WTC11 (cell line): ENCODE results near the gene CBY3. TPM values are rescaled to one million over a fixed set of nuclear protein-coding genes. Genes with fewer than 3 reads are reported as not detected.

ENCODE experiments used
- ATF1 ChIP-seq: sonication (generic); formaldehyde crosslinking; IDR thresholded peaks from 2 replicates; pipeline ENCODE4 v1.8.1; 2023; ENCODE audit warnings: mild to moderate bottlenecking, moderate library complexity, missing genetic modification reagents
- CBFB ChIP-seq: sonication (generic); formaldehyde crosslinking; IDR thresholded peaks from 2 replicates; pipeline ENCODE4 v1.8.1; 2022; ENCODE audit warnings: mild to moderate bottlenecking, low read depth, missing genetic modification reagents
- CTCF ChIP-seq: fragments of 200-600 bp; IDR thresholded peaks from 2 replicates; pipeline ENCODE4 v1.8.0; 2022; ENCODE audit warnings: antibody characterized with exemption
- E2F1 ChIP-seq: sonication (generic); formaldehyde crosslinking; IDR thresholded peaks from 2 replicates; pipeline ENCODE4 v1.8.0; 2022; ENCODE audit warnings: mild to moderate bottlenecking, missing genetic modification reagents
- E2F4 ChIP-seq: sonication (generic); formaldehyde crosslinking; IDR thresholded peaks from 2 replicates; pipeline ENCODE4 v1.8.1; 2022; ENCODE audit warnings: low read depth, mild to moderate bottlenecking, moderate library complexity, missing genetic modification reagents, borderline replicate concordance
- E2F5 ChIP-seq: sonication (generic); formaldehyde crosslinking; IDR thresholded peaks from 2 replicates; pipeline ENCODE4 v1.8.1; 2022; ENCODE audit warnings: mild to moderate bottlenecking, moderate library complexity, missing genetic modification reagents
- ETV6 ChIP-seq: sonication (generic); formaldehyde crosslinking; IDR thresholded peaks from 2 replicates; pipeline ENCODE4 v1.8.1; 2022; ENCODE audit warnings: mild to moderate bottlenecking, missing genetic modification reagents
- FOXK1 ChIP-seq: sonication (generic); formaldehyde crosslinking; IDR thresholded peaks from 2 replicates; pipeline ENCODE4 v1.8.0; 2022; ENCODE audit warnings: mild to moderate bottlenecking, moderate library complexity, missing genetic modification reagents
- FOXP1 ChIP-seq: sonication (generic); formaldehyde crosslinking; IDR thresholded peaks from 2 replicates; pipeline ENCODE4 v1.8.0; 2022; ENCODE audit warnings: missing genetic modification reagents, mild to moderate bottlenecking, moderate library complexity, borderline replicate concordance
- FOXP4 ChIP-seq: sonication (generic); formaldehyde crosslinking; IDR thresholded peaks from 2 replicates; pipeline ENCODE4 v1.8.0; 2022; ENCODE audit warnings: mild to moderate bottlenecking, missing genetic modification reagents
- GRHL2 ChIP-seq: fragments of 250-450 bp; sonication (Bioruptor Pico); IDR thresholded peaks from 2 replicates; pipeline ENCODE4 v1.8.0; 2022; ENCODE audit warnings: mild to moderate bottlenecking, moderate library complexity; ENCODE audit not compliant: insufficient replicate concordance, severe bottlenecking
- GTF2I ChIP-seq: fragments of 250-450 bp; sonication (Bioruptor Pico); conservative IDR thresholded peaks from 2 replicates; pipeline ENCODE4 v1.4.0; 2021; ENCODE audit warnings: mild to moderate bottlenecking
- HMGA2 ChIP-seq: fragments of 250-450 bp; sonication (Bioruptor Pico); IDR thresholded peaks from 2 replicates; pipeline ENCODE4 v1.4.0; 2021; ENCODE audit warnings: mild to moderate bottlenecking, moderate library complexity
- IRF1 ChIP-seq: sonication (generic); formaldehyde crosslinking; IDR thresholded peaks from 2 replicates; pipeline ENCODE4 v1.8.0; 2023; ENCODE audit warnings: missing genetic modification reagents
- NFE2L1 ChIP-seq: sonication (generic); formaldehyde crosslinking; IDR thresholded peaks from 2 replicates; pipeline ENCODE4 v1.8.1; 2023; ENCODE audit warnings: missing genetic modification reagents
- NFYB ChIP-seq: sonication (generic); formaldehyde crosslinking; conservative IDR thresholded peaks from 2 replicates; pipeline ENCODE4 v1.8.0; 2022; ENCODE audit warnings: low read depth, missing genetic modification reagents
- NR2C2 ChIP-seq: sonication (generic); formaldehyde crosslinking; IDR thresholded peaks from 2 replicates; pipeline ENCODE4 v1.8.0; 2022; ENCODE audit warnings: mild to moderate bottlenecking, missing genetic modification reagents
- NR3C1 ChIP-seq: sonication (generic); formaldehyde crosslinking; conservative IDR thresholded peaks from 2 replicates; pipeline ENCODE4 v1.8.1; 2023; ENCODE audit warnings: low read depth, mild to moderate bottlenecking, missing genetic modification reagents
- OVOL2 ChIP-seq: fragments of 250-450 bp; sonication (Bioruptor Pico); IDR thresholded peaks from 2 replicates; pipeline ENCODE4 v1.9.0; 2021; ENCODE audit warnings: mild to moderate bottlenecking, borderline replicate concordance
- RORB ChIP-seq: fragments of 250-450 bp; sonication (Bioruptor Pico); IDR thresholded peaks from 2 replicates; pipeline ENCODE4 v1.9.0; 2021; ENCODE audit warnings: mild to moderate bottlenecking
- SMAD3 ChIP-seq: sonication (generic); formaldehyde crosslinking; IDR thresholded peaks from 2 replicates; pipeline ENCODE4 v1.8.0; 2022; ENCODE audit warnings: missing genetic modification reagents, mild to moderate bottlenecking, borderline replicate concordance
- SOX15 ChIP-seq: fragments of 250-450 bp; sonication (Bioruptor Pico); IDR thresholded peaks from 2 replicates; pipeline ENCODE4 v1.9.0; 2021; ENCODE audit warnings: mild to moderate bottlenecking
- SP1 ChIP-seq: sonication (generic); formaldehyde crosslinking; conservative IDR thresholded peaks from 2 replicates; pipeline ENCODE4 v1.8.1; 2022; ENCODE audit warnings: missing genetic modification reagents
- TCF7 ChIP-seq: sonication (generic); formaldehyde crosslinking; IDR thresholded peaks from 2 replicates; pipeline ENCODE4 v1.8.0; 2022; ENCODE audit warnings: mild to moderate bottlenecking, low read depth, missing genetic modification reagents, moderate library complexity
- ZNF281 ChIP-seq: sonication (generic); formaldehyde crosslinking; IDR thresholded peaks from 2 replicates; pipeline ENCODE4 v1.8.0; 2023; ENCODE audit warnings: mild to moderate bottlenecking, missing genetic modification reagents
- ZNF396 ChIP-seq: fragments of 250-450 bp; sonication (Bioruptor Pico); IDR thresholded peaks from 2 replicates; pipeline ENCODE4 v1.8.0; 2021; ENCODE audit warnings: mild to moderate bottlenecking, moderate library complexity, borderline replicate concordance
- ZNF512 ChIP-seq: sonication (generic); formaldehyde crosslinking; IDR thresholded peaks from 2 replicates; pipeline ENCODE4 v1.8.1; 2022; ENCODE audit warnings: missing genetic modification reagents, borderline replicate concordance
- total RNA-seq: library from RNA; stranded (reverse); gene quantifications from 3 replicates; pipeline ENCODE4 v1.2.3, GENCODE V29; 2021

The CBY3 gene
- total RNA-seq, 1 experiment from 2014 or later, result 0.37 TPM

- peak; percentile 98 for TF ChIP-seq E2F1 (CRISPR knock-in tag)
- TF ChIP-seq SP1 (CRISPR knock-in tag), result no peak; the same call in 1 of the 2 replicates
- TF ChIP-seq E2F4 (CRISPR knock-in tag), result peak; percentile 89
- peak; percentile 98 for TF ChIP-seq E2F5 (CRISPR knock-in tag)
- TF ChIP-seq ETV6, result peak; percentile 98
- peak; percentile 68 for TF ChIP-seq NFYB
- TF ChIP-seq ZNF396, result no peak
- no peak; the same call in 1 of the 2 replicates for TF ChIP-seq CBFB (CRISPR knock-in tag)
- peak; percentile 74 for TF ChIP-seq NR2C2 (CRISPR knock-in tag)
- no peak; the same call in 1 of the 2 replicates for TF ChIP-seq CTCF
- no peak for TF ChIP-seq HMGA2 (CRISPR knock-in tag)
- TF ChIP-seq ATF1 (CRISPR knock-in tag), result peak; percentile 97; the same call in 1 of the 2 replicates
- TF ChIP-seq GTF2I (CRISPR knock-in tag), result no peak
- no peak for TF ChIP-seq RORB (CRISPR knock-in tag)
- TF ChIP-seq TCF7 (CRISPR knock-in tag), result peak; percentile 97
- TF ChIP-seq IRF1 (CRISPR knock-in tag), result peak; percentile 97
- no peak for TF ChIP-seq GRHL2 (CRISPR knock-in tag)
- no peak; the same call in 1 of the 2 replicates for TF ChIP-seq NR3C1 (CRISPR knock-in tag)
- TF ChIP-seq SOX15, result no peak
- TF ChIP-seq FOXP4, result peak; percentile 98
- no peak for TF ChIP-seq ZNF512 (CRISPR knock-in tag)
- peak; percentile 92 for TF ChIP-seq ZNF281
- no peak for TF ChIP-seq OVOL2 (CRISPR knock-in tag)
- peak; percentile 97; the same call in 1 of the 2 replicates for TF ChIP-seq FOXK1 (CRISPR knock-in tag)
- peak; percentile 99 for TF ChIP-seq FOXP1 (CRISPR knock-in tag)
- TF ChIP-seq SMAD3 (CRISPR knock-in tag), result peak; percentile 97
- peak; percentile 94 for TF ChIP-seq NFE2L1 (CRISPR knock-in tag)
Measured at GRCh38 chr5:179678223-179679013, 2.4 kb downstream of the CBY3 start (continued).
